Stimulated activated naive CD4-positive, alpha-beta T cell (primary cell): ENCODE measurements around the gene MMRN2.
A peak's percentile ranks its signal among the peaks of the same experiment; 100 is the strongest.
"Not testable (repeated sequence)": the region's sequence is repeated elsewhere in the genome, so short reads cannot be mapped to it uniquely, and the experiment has no call there.

Experiments
- DNase-seq, 6 experiments: peaks; one replicate each; lab custom pipeline; 2025; lab: John Stamatoyannopoulos, UW

Gene MMRN2

GRCh38 chr10:86956848-86957448 is 467 bp downstream of the MMRN2 start:
- DNase-seq, result no peak

- no peak for DNase-seq
Observed at GRCh38 chr10:86956195-86956847, 1.1 kb downstream of the MMRN2 start.

GRCh38 chr10:86955501-86956194 is 1.8 kb downstream of the MMRN2 start:
- DNase-seq, result no peak

GRCh38 chr10:86954681-86955500 is 2.5 kb downstream of the MMRN2 start:
- no peak for DNase-seq

GRCh38 chr10:86953747-86954680 is 3.4 kb downstream of the MMRN2 start:
- DNase-seq, result no peak

GRCh38 chr10:86952697-86953096 is 4.7 kb downstream of the MMRN2 start:
- not testable (repeated sequence) for DNase-seq

- no peak for DNase-seq
Observed at GRCh38 chr10:86952106-86952505, 5.3 kb downstream of the MMRN2 start.

GRCh38 chr10:86951184-86951761 is 6.1 kb downstream of the MMRN2 start:
- DNase-seq, result no peak

- peak in 3 of 6 experiments; percentile 21 to 60 (median 34) for DNase-seq
Observed at GRCh38 chr10:86950349-86950748, 7.1 kb downstream of the MMRN2 start.

GRCh38 chr10:86947806-86948205 is 9.6 kb downstream of the MMRN2 start:
- DNase-seq, result not testable (repeated sequence)

- no peak for DNase-seq
Observed at GRCh38 chr10:86946213-86947155, 10.9 kb downstream of the MMRN2 start.

- DNase-seq, result no peak
Observed at GRCh38 chr10:86945361-86946212, 11.8 kb downstream of the MMRN2 start.

- no peak for DNase-seq
Observed at GRCh38 chr10:86944907-86945306, 12.5 kb downstream of the MMRN2 start.

GRCh38 chr10:86944471-86944870 is 12.9 kb downstream of the MMRN2 start:
- no peak for DNase-seq

GRCh38 chr10:86944031-86944419 is 13.4 kb downstream of the MMRN2 start:
- no peak for DNase-seq

GRCh38 chr10:86943316-86944030 is 13.9 kb downstream of the MMRN2 start:
- no peak for DNase-seq

- DNase-seq, result no peak
Observed at GRCh38 chr10:86942441-86943315, 14.7 kb downstream of the MMRN2 start.
